GM23248 (cell line): Measurements from ENCODE around the gene GALNT18.

Experiments used
- EZH2 ChIP-seq: fragments of 200-600 bp; sonication (generic); IDR thresholded peaks from 2 replicates; pipeline ENCODE4 v1.6.1; 2018; ENCODE audit warnings: antibody characterized with exemption, mild to moderate bottlenecking; ENCODE audit not compliant: insufficient read depth, poor library complexity, severe bottlenecking
- EZH2phosphoT487 ChIP-seq: fragments of 200-600 bp; sonication (generic); IDR thresholded peaks from 2 replicates; pipeline ENCODE4 v1.6.1; 2018; ENCODE audit warnings: antibody characterized with exemption, moderate library complexity, mild to moderate bottlenecking, low read depth; ENCODE audit not compliant: insufficient read depth

- no peak for TF ChIP-seq EZH2
- no peak for TF ChIP-seq EZH2phosphoT487
Observed at GRCh38 chr11:11586465-11586864, 35.3 kb downstream of the GALNT18 start.
